Endothelial cell (in vitro differentiated cells): Measurements from ENCODE around the gene PRCC. TPM values are rescaled to one million over a fixed set of nuclear protein-coding genes. Genes with fewer than 3 reads are reported as not detected.

Source experiments
- DNase-seq: peaks from one replicate; pipeline ENCODE4 v3.0.0; 2021; ENCODE audit warnings: low spot score
- H3K27ac Mint-ChIP-seq: one replicate; pipeline ENCODE4 v1.8.0; 2021; ENCODE audit warnings: mixed read lengths, inconsistent platforms; ENCODE audit not compliant: unreplicated experiment
- H3K27me3 Mint-ChIP-seq: one replicate; pipeline ENCODE4 v1.8.0; 2021; ENCODE audit warnings: mild to moderate bottlenecking, moderate library complexity, mixed read lengths, inconsistent platforms; ENCODE audit not compliant: unreplicated experiment
- H3K36me3 Mint-ChIP-seq: one replicate; pipeline ENCODE4 v1.8.0; 2021; ENCODE audit warnings: mild to moderate bottlenecking, low read depth, mixed read lengths, inconsistent platforms; ENCODE audit not compliant: unreplicated experiment
- H3K4me1 Mint-ChIP-seq: one replicate; pipeline ENCODE4 v1.8.0; 2021; ENCODE audit warnings: mild to moderate bottlenecking, mixed read lengths, inconsistent platforms; ENCODE audit not compliant: unreplicated experiment
- H3K4me3 Mint-ChIP-seq: one replicate; pipeline ENCODE4 v1.8.0; 2021; ENCODE audit warnings: mild to moderate bottlenecking, mixed read lengths, inconsistent platforms; ENCODE audit not compliant: unreplicated experiment
- H3K9me3 Mint-ChIP-seq: one replicate; pipeline ENCODE4 v1.8.0; 2021; ENCODE audit warnings: mixed read lengths, inconsistent platforms; ENCODE audit not compliant: unreplicated experiment
- CTCF ChIP-seq: fragments of 200-600 bp; sonication (generic); IDR thresholded peaks from one replicate; pipeline ENCODE4 v1.5.0; 2021; ENCODE audit warnings: antibody characterized with exemption; ENCODE audit not compliant: unreplicated experiment
- total RNA-seq: library from RNA; stranded (reverse); fragmentation: NEBNext Ultra II Directional; extraction: Animal tissue kit (Norgen Biotek cat#: 25700); gene quantifications from one replicate; pipeline ENCODE4 v1.2.1, GENCODE V29; 2021; ENCODE audit not compliant: unreplicated experiment

The PRCC gene
- total RNA-seq, 1 donor from 2014 or later: 91.9 TPM

DNA sequence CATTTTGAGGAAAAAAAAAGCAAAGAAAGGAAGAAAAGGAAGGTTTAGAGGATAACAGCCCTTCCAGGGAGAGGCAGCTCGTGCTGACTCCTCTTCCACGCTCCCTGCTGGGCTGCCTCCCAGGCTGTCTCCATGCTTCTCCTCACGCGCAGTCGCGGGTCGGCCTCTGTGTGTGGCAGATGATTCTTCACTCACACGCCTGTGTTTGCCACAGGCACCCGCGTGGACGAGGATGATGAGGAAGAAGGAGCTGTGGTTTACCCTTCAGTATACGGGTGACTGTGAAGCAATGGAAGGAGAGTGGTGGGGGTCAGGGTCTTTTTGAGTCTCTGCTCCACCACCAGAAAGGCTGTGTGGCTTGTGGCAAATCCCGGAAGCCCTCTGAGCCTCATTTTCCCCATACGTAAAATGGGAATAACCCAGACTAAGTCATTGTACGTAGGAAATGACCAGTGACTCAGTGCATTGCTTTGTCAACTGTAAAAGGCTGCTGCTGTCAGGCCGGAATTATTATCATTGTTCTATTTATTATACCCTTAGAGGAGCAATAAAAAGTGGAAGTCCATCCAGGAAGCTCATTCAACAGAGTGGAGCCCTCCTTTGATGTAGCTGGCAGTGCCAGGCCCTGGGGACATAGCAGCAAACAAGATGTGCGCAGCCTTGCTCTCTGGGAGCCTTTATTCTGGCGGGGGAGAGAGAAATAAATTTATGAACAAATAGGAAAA, 61.2 kb downstream of the PRCC start:
- no peak for DNase-seq
- H3K4me3 Mint-ChIP-seq: no peak overlapping the region
- no peaks in the 10 kb centered on the region for H3K4me1 Mint-ChIP-seq
- H3K27ac Mint-ChIP-seq: no peak overlapping the region
- no peaks in the 10 kb centered on the region for H3K9me3 Mint-ChIP-seq
- no peak for TF ChIP-seq CTCF
- peaks cover 6% of the 10 kb centered on the region for H3K27me3 Mint-ChIP-seq
- peaks cover 3% of the 10 kb centered on the region for H3K36me3 Mint-ChIP-seq

DNA sequence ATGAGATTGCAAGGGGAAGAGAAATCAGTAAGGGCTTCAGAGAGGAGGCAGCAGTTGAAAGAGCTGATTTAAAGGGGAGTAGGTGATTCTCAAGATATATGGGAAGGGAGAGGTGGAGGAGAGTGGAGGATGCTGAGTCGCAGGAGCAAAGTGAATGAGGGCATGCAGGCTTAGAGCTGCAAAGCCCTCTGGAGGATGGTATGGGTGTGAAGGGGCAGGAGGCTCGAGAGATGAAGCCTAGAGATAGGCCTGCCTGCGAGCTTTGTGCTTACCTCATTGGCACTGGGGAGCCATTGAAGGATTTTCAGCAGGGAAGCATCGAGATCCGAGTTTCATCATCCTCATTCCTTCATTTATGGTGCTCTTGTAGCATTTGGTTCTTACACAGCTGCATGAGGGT, 65.1 kb downstream of the PRCC start:
- peaks cover 7% of the 10 kb centered on the region for H3K27me3 Mint-ChIP-seq
- no peaks in the 10 kb centered on the region for H3K36me3 Mint-ChIP-seq
- H3K9me3 Mint-ChIP-seq: no peaks in the 10 kb centered on the region
- DNase-seq: no peak
- H3K27ac Mint-ChIP-seq: no peak overlapping the region
- no peak for TF ChIP-seq CTCF
- no peak overlapping the region for H3K4me3 Mint-ChIP-seq
- H3K4me1 Mint-ChIP-seq: no peaks in the 10 kb centered on the region

DNA sequence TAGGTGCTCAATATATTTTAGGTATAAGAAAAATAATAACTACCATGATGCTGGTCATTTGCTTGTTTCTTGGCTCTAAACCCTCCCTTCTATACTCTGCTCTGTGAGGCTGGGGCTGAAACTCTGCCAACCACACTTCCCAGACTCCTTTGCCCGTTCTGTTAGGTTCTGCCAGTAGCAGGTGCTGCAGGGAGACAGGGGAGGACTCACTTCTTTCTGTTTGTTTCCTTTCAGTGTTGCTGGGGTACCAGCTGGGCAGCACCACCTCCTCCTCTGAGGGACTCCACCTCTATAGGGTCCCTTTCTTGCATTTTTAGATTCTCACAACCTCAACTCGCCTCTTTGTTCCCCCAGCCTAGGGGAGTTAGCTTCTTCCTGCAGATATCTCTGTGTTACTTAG, 66.3 kb downstream of the PRCC start:
- no peak for TF ChIP-seq CTCF
- Mint-ChIP-seq H3K27me3 (peaks cover 9% of the 10 kb centered on the region), H3K27ac (no peak overlapping the region), H3K9me3 (no peaks in the 10 kb centered on the region), H3K4me1 (no peaks in the 10 kb centered on the region), H3K36me3 (no peaks in the 10 kb centered on the region), H3K4me3 (no peak overlapping the region)
- no peak for DNase-seq

DNA sequence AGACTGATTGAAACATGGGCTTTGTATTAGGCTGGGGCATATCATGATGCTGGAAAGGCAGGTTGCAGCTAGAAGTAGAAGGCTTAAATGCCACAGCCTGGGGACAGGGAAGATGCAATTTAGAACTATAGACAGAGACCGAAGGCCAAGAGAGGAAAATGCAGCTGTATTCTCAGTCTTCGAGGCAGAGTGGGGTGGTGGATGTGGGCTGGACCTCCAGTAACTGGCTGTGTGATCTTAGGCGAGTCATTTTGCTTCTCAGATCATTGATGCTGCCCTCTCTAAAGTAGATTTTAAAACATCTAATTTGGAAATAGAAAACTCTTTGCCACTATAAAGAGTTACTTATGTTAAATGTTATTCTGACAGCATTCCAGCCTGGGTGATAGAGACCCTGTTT, 67.0 kb downstream of the PRCC start:
- no peak for TF ChIP-seq CTCF
- Mint-ChIP-seq H3K36me3 (no peaks in the 10 kb centered on the region), H3K27me3 (peaks cover 4% of the 10 kb centered on the region), H3K27ac (no peak overlapping the region), H3K4me3 (no peak overlapping the region), H3K9me3 (no peaks in the 10 kb centered on the region), H3K4me1 (no peaks in the 10 kb centered on the region)
- DNase-seq: no peak

GRCh38 chr1:156836041-156836654, 68.8 kb downstream of the PRCC start:
- no peak for TF ChIP-seq CTCF
- no peak overlapping the region for H3K27ac Mint-ChIP-seq
- no peak for DNase-seq
- no peaks in the 10 kb centered on the region for H3K36me3 Mint-ChIP-seq
- H3K9me3 Mint-ChIP-seq: no peaks in the 10 kb centered on the region
- H3K4me1 Mint-ChIP-seq: no peaks in the 10 kb centered on the region
- no peak overlapping the region for H3K4me3 Mint-ChIP-seq
- H3K27me3 Mint-ChIP-seq: peaks cover 4% of the 10 kb centered on the region
